ENCODE data around the gene TMEM259. TPM values are rescaled to one million over a fixed set of nuclear protein-coding genes. Genes with fewer than 3 reads are reported as not detected.

Gene TMEM259
- total and polyA plus RNA-seq, 2 of the 13 experiments (the other 11 are each of a cell fraction or from before 2014, with no cell fraction given), result 64.7 to 164 TPM

DNA sequence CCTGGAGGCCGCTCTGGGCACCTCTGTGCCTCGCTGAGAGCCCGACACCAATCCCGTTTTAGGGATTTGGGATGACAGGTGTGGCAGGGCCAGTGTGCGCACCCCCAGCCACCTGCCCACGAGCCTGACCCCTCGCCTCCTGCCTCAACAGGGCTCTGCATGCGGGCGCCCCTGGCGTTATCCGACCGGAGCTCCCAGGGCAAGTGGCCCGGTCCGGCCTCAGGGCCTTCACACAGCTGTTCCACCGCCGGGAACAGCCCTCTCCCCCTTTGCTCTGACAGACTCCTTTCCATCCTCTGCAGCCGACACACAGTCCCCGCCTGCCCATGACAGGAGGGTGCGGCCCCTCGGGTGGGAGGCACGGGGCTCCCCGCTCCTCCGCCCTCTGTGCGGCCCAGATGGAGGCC is 43.9 kb downstream of the TMEM259 start (continued):
- TF ChIP-seq ASH2L (IDR thresholded peaks at IDR 0.05; ENCODE audit: insufficient read length, low read depth, low read length) (no peak), AGO2 (optimal IDR thresholded peaks at IDR 0.05; ENCODE audit: low read depth, low read length) (peak; percentile 97)

- Histone ChIP-seq H3K9ac (ENCODE audit: insufficient read depth, low read depth, low read length) (no peak overlapping the region), H4K20me1 (ENCODE audit: insufficient read depth, low read length) (no peaks in the 10 kb centered on the region), H3K9me3 (ENCODE audit: low read length) (no peaks in the 10 kb centered on the region), H3K4me2 (ENCODE audit: low read depth, low read length) (no peak overlapping the region), H3K79me2 (ENCODE audit: insufficient read depth, low read length) (peaks cover 7% of the 10 kb centered on the region), H3K27me3 (ENCODE audit: control insufficient read depth in 1 of 2, insufficient read depth in 2 of 2, low read length in 2 of 2) (no peaks in the 10 kb centered on the region), H3K27ac (ENCODE audit: extremely low read length, insufficient read depth, low read length) (peak overlapping the region; percentile 22), H3K36me3 (replicated peaks in 1 of 2; ENCODE audit: control insufficient read depth in 1 of 2, insufficient read depth in 2 of 2, low read length in 2 of 2) (peaks cover 6 to 8% of the 10 kb centered on the region in 2 experiments), H3K4me1 (ENCODE audit: insufficient read depth, low read length) (peaks cover 19% of the 10 kb centered on the region), H2AFZ (ENCODE audit: low read length) (no peak overlapping the region), H3K4me3 (replicated peaks in 1 of 3; ENCODE audit: insufficient read depth in 1 of 3, low read depth in 2 of 3, low read length in 3 of 3) (no peak overlapping the region)
- intact Hi-C loops (cut with micrococcal nuclease; ENCODE audit: unreplicated experiment) (no loop called here), in situ Hi-C loops (cut with HindIII; ENCODE audit: extremely low pct_ligation_motif_present, low pct_unique_long_range_greater_than_20kb) (no loop called here)
- ATAC-seq (peak; percentile 6; the same call in 2 of the 3 replicates), FAIRE-seq (no peak), DNase-seq (ENCODE audit: low spot score) (no peak)
- TF ChIP-seq ZNF704 (CRISPR knock-in tag; IDR thresholded peaks at IDR 0.05; ENCODE audit: borderline replicate concordance) (0 out of 2 replicates have a peak, but pooled peaks have one; percentile 26), AGO2 (optimal IDR thresholded peaks at IDR 0.05; ENCODE audit: low read depth, low read length) (peak; percentile 83), ZBTB26 (CRISPR knock-in tag; IDR thresholded peaks at IDR 0.05; ENCODE audit: borderline replicate concordance) (no peak), ZNF3 (CRISPR knock-in tag; IDR thresholded peaks at IDR 0.05) (no peak), AGO1 (IDR thresholded peaks at IDR 0.05; ENCODE audit: low read depth, low read length, poor library complexity, severe bottlenecking) (peak; percentile 22), POLR2G (IDR thresholded peaks at IDR 0.05; ENCODE audit: low read depth, low read length) (peak; percentile 38), RCOR2 (CRISPR knock-in tag; IDR thresholded peaks at IDR 0.05) (no peak), POLR2AphosphoS2 (IDR thresholded peaks at IDR 0.05; ENCODE audit: low read depth, low read length) (peak; percentile 59; the same call in 1 of the 2 replicates), TOE1 (CRISPR knock-in tag; IDR thresholded peaks at IDR 0.05) (no peak), RBM22 (optimal IDR thresholded peaks at IDR 0.05; ENCODE audit: low read length) (peak; percentile 77), ZNF326 (CRISPR knock-in tag; IDR thresholded peaks at IDR 0.05; ENCODE audit: borderline replicate concordance) (0 out of 2 replicates have a peak, but pooled peaks have one; percentile 52), RBM39 (IDR thresholded peaks at IDR 0.05; ENCODE audit: low read depth, low read length, poor library complexity, severe bottlenecking) (peak; percentile 31), HNRNPUL1 (IDR thresholded peaks at IDR 0.05; ENCODE audit: low read depth, low read length) (no peak), AKAP8 (CRISPR knock-in tag; IDR thresholded peaks at IDR 0.05) (0 out of 2 replicates have a peak, but pooled peaks have one; percentile 14), U2AF1 (optimal IDR thresholded peaks at IDR 0.05; ENCODE audit: low read depth, low read length) (peak; percentile 28)
- POLR2A ChIA-PET, result interaction anchor here (1.1 to 1.4 kb wide), 3 partner anchors 8 to 51 kb away, joined by 3 to 5 read pairs (median 4); partner anchors contain the start of gene ARID3A
- WGBS (ENCODE audit: low lambda C conversion rate), result 83% methylated on average over 1 of the region's 10 CpGs
- CTCF ChIA-PET (ENCODE audit: low intra/inter-chr PET ratio, low total read pairs), result no interaction called here
- no TSS peak for BruUV-seq (replicated peaks)
Measured at GRCh38 chr19:976476-976875, 44.4 kb downstream of the TMEM259 start.

All from HepG2 (cell line).